ENCODE results near the gene PEX12. TPM values are rescaled to one million over a fixed set of nuclear protein-coding genes. Genes with fewer than 3 reads are reported as not detected.
"Not testable (repeated sequence)": the region's sequence is repeated elsewhere in the genome, so short reads cannot be mapped to it uniquely, and the experiment has no call there.

PEX12 gene
- polyA plus RNA-seq, 3 donors = 12.1 to 12.7 (median 12.4) TPM

DNA sequence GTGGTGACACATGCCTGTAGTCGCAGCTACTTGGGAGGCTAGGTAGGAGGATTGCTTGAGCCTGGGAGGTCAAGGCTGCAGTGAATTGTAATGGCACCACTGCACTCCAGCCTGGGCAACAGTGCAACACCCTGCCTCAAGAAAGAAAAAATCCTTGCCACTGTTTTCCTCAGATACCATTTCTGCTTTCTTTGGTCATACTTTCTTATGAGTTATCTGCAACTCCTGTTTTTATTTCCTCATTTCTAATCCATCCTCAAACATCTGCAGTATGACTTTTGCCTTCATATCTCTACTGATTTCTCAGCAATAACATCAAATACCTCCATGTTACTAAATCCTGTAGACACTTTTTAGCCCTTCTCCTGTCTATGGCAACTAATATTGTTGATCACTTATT lies 5.7 kb upstream of the PEX12 start:
- no peak for DNase-seq (ENCODE audit: low read depth in 3 of 3, low spot score in 2 of 3)

DNA sequence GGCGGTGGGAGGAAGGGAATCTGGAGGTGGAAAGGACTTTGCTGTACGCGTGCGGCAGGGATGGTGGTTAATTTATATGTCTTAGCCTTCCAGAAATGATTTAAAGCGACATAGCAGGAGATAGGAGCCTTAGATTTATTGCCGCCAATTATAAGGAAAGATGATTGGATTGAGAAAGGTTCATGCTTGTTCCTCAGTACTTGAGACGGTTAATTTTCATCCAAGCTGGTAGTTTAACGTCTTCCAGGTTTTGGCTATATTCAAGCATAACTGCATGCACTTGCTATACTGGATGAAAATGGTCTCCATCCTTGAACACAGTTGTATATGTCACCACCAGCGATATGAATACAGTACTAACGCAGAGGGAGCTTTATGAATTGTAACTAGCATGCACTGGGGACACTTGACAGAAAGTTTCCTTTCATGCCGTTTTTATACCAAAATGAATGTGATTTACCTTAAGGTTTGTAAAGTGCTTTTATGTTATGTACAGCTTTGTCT lies 610 bp upstream of the PEX12 start:
- DNase-seq (ENCODE audit: low read depth in 3 of 3, low spot score in 2 of 3) = no peak

DNA sequence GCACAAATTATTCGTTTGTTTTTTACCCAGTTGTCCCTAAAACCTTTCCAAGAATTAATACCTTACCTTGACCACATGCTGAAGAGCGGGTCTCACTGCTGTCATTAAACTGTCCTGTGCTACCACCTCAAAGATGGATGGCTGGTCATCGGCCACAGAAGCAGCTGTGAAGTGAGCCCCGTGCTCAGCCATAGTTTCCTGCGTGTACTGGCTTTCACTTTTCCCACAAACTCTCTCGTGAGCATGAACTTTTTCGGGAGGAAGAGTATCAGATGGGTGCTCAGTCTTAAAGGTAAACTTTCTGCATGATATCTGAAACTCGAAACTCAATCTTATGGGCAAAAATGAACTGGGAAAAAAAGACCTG lies 558 bp downstream of the PEX12 start:
- DNase-seq (ENCODE audit: low read depth in 3 of 3, low spot score in 2 of 3) = no peak

DNA sequence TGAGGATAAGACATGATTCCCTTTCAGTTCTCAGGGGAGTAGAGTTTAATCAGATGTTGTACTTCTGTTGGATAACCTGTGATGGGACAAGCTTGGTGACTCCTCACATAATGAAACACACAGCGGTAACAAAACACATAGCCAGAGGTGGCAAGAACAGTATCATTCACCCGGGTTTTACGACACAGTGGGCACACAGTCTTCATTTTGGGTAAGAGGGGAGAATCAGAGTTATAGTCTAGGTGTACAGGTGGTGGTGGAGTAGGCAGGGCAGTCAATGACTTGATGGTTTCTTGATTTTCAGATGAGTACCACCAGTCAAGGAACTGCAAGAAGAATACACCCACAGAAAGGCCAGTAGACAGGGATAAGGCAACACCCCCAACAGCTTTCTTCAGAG lies 2.6 kb downstream of the PEX12 start:
- DNase-seq (ENCODE audit: low read depth in 3 of 3, low spot score in 2 of 3) = no peak

DNA sequence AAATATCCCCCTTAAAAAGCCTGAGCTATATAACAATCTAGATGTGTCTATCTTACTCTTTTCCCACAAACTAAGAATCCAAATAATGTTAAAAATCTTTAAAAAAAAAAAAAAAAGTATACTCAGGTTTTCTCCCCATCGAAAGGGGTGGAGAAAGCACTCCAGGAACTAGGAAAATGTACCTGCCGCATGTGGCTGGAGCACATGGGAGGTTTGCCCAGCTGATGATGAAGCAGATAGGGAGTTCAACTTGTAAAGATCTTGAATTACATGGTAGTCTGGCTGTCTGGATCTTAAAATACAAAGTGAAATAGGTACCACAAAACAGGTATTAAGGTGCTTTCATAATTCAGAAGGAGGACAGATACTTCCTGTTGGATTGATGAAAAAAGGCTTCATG lies 9.0 kb downstream of the PEX12 start:
- DNase-seq (ENCODE audit: low read depth in 3 of 3, low spot score in 2 of 3) = no peak

DNA sequence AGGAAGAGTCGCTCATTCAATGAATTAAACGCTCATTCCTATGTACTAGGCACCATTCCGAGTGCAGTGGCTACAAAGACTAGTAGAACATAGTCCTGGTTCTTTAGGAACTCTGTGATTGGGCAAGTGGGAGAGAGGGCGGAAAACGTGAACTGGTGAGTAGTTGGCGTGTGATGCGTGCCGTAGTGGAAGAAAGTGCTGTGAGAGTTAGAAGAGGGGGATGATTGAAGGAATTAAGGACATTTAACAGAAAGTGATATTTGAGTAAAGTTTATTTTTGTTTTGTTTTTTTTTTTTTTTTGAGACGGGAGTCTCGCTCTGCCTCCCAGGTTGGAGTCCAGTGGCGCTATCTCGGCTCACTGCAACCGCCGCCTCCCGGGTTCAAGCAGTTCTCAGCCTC lies 9.8 kb downstream of the PEX12 start:
- no peak for DNase-seq (ENCODE audit: low read depth in 3 of 3, low spot score in 2 of 3)

DNA sequence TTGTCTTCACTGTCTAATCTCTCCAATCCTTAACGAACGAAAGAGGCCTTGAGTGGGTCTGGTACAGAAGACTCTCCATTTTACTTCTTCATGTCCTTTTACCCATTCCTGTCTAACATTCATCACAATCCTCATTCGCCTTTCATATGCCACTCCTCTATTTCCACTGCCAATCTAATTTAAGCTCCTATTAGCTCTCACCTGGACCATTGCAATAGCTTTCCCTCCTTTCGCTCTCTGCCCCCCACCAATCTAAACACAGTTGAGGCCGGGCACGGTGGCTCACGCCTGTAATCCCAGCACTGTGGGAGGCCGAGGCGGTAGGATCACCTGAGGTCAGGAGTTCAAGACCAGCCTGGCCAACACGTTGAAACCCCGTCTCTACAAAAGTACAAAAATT lies 11.4 kb downstream of the PEX12 start:
- no peak for DNase-seq (ENCODE audit: low read depth in 3 of 3, low spot score in 2 of 3)

DNA sequence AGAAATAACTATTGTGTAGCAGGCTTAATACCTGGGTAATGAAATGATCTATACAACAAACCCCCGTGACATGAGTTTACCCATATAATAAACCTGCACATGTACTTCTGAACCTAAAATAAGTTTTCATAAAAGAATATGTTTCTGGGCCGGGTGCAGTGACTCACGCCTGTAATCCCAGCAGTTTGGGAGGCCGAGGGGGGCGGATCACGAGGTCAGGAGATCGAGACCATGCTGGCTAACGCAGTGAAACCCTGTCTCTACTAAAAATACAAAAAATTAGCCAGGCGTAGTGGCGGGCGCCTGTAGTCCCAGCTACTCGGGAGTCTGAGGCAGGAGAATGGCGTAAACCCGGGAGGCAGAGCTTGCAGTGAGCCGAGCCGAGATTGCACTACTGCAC lies 15.2 kb downstream of the PEX12 start:
- DNase-seq (ENCODE audit: low read depth in 3 of 3, low spot score in 2 of 3) = not testable (repeated sequence)

DNA sequence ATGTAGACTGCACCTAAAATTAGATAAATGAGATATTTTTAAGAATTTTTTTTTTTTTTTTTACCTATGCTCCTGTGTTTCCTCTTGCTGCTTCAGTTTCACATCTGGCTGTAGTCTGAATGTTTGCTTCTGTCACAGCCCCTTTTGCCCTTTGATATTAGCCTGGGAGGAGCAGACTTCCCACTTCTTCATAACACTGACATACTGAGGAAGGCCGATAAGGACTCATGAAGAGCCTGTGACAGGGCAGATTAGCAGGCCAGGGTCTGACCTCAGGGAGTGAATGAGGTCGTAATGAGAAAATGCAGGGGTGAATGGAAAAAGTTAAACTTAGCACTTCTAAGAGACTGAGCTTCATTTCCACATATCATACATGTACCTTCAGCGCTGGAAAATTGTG lies 17.7 kb downstream of the PEX12 start, which contains the start of gene SLFN14:
Gene SLFN14 (minus strand): TSS at position 117 of the 400 bp plus-strand sequence. CDS start 2,757 bp downstream, outside the sequence.
- no peak for DNase-seq (ENCODE audit: low read depth in 3 of 3, low spot score in 2 of 3)

DNA sequence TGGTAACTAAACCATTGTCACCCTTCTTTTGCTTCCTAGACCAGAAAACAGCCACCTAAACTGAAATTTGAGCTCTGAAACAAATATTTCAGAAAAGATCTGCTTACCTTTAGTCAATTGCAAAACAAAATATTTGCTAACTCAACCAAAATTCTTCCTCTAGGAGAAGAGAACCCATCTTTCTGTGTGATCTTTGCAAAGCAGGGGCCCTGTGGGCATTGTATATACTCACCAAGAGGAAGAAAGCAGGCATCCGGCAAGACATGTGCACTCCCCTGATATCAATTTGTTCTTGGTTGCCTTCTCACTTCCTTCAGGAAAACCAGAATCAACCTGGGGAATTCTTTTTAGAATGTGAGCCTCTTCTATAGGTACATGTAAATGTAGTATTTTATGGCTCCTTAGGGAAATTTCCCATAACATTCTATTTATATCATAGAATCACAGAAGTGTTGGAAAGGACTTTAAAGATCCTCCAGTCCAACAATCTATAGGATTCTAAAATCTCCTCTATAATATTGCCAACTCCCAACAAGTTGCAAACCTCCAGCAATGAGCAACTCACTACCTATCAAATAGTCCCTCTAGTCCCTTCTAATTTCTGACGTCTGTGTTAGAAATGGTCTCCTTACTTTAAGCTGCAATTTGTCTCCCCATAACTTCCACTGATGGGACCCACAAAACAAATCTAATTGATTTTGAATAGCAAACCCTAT lies 18.7 kb downstream of the PEX12 start:
- no peak for DNase-seq (ENCODE audit: low read depth in 3 of 3, low spot score in 2 of 3)

DNA sequence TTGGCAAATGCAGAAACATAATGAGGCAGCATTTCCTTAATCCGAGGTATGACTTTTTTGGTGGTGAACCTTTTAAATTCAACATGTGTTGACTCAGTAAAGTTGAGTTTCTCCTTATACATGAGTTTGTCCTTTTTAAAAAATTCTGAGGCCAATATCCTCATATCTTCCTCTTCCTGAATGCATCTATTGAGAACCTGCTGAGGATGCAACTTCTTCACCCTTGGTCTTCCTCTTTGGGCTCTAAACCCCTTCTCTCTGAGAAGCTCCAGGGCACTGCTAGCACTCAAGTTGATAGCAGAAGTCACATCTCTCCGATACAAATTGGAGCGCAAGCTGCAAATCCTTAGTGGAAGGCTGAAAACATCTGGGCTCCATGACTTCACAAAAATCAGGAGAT lies 21.0 kb downstream of the PEX12 start:
- DNase-seq (ENCODE audit: low read depth in 3 of 3, low spot score in 2 of 3) = no peak

DNA sequence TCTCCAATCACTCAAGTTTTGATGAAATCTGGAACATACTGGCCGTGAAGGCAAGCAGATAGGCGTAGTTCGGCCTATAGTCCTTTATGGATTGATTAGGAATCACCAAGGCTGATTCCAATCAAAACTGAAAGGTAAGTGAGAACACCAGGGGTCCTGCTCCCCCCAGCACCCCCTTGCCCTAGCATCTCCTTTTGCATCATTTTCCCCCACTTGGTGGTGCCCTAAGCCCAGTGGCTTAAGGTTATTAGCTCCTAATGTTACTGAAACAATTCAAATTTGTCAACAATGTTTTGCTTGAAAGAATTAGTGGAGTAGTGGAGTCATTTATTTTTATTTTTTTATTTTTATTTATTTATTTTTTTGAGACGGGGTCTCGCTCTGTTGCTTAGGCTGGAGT lies 22.7 kb downstream of the PEX12 start:
- no peak for DNase-seq (ENCODE audit: low read depth in 3 of 3, low spot score in 2 of 3)

DNA sequence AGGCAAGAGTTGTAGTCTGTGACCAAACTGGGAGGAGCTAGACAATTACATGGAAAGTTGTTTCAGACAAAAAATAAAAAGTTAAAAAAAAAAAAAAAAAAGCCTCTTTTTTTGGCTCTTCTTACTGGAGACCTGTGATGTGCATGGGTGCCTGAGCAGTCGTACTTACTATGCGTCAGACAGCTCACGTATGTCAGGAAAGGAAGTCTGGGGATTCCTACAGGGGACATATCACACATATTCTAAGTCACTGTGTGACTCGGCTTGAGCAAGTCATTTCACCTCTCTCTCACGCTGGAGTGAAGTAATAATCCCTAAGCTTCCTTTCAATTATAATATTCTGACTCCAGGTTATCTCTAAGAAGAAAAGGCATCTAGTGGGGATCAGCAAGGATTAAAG lies 23.7 kb downstream of the PEX12 start:
- DNase-seq (ENCODE audit: low read depth in 3 of 3, low spot score in 2 of 3) = no peak

DNA sequence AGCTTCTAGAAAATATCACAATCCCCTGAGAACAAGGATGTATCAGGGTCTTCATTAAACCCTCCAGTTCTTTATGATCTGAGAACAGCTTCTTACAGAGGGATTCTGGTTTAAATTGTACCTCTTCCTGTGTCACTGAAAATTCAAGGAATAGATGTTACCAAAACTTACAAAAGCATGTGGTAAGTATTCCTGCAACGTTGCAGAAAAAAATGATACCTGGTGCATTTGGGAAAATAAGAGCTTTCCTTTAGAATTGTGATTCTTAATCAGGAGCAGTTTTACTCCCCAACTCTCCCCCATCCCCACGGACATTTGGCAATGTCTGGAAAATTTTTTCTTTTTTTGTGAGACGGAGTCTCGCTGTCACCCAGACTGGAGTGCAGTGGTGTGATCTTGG lies 25.1 kb downstream of the PEX12 start:
- DNase-seq (ENCODE audit: low read depth in 3 of 3, low spot score in 2 of 3) = no peak

DNA sequence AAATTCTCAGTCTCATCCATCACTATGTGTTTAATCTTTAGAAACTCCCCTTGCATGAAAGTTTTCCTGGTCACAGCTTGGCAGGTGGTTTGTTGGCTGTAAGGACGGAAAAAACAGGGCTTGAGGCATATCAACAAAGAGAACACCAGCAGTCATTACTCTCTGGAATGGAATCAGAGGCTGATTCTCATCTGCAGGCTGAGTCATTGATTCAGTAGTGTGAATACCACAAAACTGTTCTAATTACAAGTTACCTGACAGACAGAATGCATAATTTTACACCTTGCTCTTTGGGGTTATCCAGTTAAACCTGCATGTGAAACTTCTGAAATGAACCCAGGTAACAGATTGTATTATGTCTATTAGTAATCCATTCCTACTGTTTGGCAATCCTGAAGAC lies 29.4 kb downstream of the PEX12 start:
- no peak for DNase-seq (ENCODE audit: low read depth in 3 of 3, low spot score in 2 of 3)

DNA sequence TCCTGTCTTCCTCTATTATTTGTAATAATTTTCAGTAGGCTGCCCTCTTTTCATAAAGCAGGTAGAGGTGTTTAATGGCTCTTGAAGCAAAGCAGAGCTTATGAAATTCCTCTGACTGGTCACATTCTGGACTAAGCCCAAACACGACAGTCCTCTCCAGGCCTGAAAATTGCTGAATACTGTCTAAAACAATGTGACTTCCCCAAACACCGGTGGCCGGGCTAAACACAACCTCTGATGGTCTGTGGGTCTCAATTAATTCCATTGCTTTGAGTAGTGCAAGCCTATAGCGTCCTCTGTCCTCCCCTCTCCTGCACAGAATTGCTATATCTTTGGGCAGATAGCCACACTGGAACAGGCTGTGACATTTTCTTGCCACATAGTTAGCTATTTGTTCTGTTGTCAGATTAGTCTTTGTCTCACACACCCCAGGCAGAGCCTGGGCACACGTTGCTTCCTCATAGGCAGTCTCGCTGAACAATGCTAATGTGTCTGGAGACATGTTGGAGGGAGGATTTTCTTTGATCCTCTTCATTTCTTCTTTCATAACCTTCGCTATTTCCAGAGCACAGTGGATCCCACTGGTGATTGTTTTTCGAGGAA lies 30.1 kb downstream of the PEX12 start:
- no peak for DNase-seq (ENCODE audit: low read depth in 3 of 3, low spot score in 2 of 3)

DNA sequence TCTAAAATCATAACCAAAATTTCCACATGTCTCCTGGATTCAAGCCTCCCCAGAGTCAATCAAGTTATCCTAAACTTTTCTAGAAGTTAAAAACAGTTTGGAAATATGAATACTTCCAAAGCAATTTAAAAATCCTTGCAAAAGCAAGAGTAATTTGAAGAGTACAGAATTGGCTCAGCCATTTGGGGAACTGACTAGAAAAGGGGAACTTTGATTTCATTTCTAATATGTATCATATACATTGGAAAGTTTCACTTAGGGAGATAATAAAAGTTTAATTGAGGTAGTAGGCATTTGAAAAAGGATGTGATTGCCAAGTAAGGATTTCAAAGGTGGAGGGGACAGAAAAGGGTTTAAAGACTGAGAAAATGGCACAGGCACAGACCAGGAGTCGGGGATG lies 31.9 kb downstream of the PEX12 start:
- DNase-seq (ENCODE audit: low read depth in 3 of 3, low spot score in 2 of 3) = no peak

DNA sequence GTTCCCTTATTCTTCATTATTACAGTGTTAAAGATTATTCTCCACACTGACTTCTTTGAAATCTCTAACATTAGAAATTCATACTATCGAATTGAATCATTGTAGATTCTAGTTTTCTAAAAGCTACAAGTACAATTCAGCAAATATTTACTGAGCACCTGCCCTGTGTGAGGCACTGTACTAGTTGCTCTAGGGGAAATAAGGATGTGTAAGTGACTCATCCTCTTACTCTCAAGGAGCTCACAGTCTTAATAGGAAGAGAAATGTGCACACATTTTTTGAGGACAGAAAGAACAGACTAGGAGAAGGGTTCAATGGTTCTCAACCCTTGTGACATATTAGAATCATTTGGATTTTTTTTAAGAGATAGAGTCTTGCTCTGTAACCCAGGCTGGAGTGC lies 33.2 kb downstream of the PEX12 start:
- DNase-seq (ENCODE audit: low read depth in 3 of 3, low spot score in 2 of 3) = no peak

DNA sequence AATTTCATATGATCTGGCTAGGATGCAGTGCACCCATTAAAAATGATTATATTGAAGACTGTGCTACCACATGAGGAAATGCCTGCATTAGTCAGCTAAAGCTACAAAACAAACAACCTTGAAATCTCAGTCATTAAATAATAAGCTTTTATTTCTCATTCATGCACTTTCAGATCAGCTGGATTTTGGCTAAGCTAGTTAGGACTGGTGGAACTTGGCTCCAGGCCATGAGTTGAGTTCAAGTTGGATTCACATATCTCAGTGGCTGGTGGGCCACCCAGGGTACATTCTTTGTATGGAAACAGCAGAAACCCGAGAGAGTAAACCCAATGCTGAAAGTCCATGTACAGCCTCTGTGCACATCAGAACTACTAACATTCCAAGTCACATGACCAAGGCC lies 34.5 kb downstream of the PEX12 start:
- no peak for DNase-seq (ENCODE audit: low read depth in 3 of 3, low spot score in 2 of 3)

DNA sequence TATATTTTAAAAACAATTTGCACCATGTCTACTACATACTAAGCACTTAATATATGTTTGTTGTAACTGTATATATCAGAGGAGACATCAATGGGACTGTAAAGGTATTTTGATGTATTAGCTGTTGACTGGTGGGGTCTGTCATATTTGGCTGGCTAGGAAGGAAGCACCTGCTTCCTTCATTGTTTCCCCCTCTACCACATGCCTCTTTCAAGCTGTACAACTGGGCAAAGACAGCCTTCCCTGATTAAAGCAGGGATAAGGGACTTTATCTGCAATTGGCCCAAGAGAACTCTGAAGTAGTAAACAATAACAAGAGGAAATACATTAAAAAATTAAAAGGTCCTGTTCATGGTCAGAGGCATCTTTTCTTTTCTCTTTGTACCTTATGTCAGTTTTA lies 35.4 kb downstream of the PEX12 start:
- no peak for DNase-seq (ENCODE audit: low read depth in 3 of 3, low spot score in 2 of 3)

DNA sequence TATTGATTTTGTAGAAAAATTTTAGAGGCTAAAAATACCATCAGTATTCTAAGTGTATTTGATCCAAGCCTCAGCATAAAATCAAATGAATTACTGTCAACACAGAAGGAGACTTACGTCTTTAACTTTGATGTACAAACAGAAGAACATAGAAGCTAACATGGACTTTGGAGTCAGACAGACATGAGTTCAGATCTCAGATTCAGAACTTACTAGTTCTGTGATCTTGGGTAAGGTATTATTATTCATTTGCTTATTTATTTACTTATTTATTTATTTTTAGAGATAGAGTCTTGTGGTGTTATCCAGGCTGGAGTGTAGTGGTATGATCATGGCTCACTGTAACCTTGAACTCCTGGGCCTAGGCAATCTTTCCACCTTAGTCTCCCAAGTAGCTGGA lies 36.9 kb downstream of the PEX12 start:
- no peak for DNase-seq (ENCODE audit: low read depth in 3 of 3, low spot score in 2 of 3)

DNA sequence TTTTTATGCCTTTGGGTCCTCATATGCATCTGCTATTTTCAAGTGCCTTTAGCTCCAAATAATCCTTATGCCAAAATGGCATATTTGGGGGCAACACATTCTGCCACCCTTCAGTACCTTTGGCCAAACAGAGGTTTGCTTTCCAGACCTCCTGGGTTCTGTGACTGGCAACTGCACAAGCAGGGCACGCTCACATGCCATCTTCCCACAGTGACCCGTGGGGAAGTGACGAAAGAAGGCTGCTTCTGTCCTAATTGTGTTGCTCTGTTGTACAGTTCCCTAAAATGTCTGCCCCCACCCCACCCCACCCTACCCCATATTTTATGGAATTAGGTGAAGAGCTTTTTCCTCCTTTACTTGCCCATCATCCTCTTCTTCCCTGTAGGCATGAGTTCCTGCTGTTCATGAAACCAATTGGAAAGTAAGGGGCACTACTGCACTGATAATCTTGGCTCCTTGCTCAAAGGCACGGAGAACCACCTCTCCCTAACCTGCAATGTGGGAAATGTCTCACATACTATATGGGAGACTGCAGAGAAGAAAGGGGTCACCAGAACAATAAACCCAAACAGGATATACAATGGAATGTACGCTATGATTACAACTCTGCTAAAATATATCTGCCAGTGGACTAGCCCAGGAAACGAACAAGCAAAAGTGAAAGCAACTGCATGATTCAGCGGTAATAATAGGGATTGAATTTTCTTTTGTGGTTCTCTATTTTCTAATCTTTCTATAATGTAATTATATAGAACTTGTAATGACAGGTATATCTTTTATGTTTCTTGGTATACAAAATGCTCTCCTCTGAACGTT lies 37.6 kb downstream of the PEX12 start:
- DNase-seq (ENCODE audit: low read depth in 3 of 3, low spot score in 2 of 3) = no peak

All from right renal cortex interstitium (tissue), 3 donors.